Measurements from ENCODE around the gene C9orf72.

Gene C9orf72

DNA sequence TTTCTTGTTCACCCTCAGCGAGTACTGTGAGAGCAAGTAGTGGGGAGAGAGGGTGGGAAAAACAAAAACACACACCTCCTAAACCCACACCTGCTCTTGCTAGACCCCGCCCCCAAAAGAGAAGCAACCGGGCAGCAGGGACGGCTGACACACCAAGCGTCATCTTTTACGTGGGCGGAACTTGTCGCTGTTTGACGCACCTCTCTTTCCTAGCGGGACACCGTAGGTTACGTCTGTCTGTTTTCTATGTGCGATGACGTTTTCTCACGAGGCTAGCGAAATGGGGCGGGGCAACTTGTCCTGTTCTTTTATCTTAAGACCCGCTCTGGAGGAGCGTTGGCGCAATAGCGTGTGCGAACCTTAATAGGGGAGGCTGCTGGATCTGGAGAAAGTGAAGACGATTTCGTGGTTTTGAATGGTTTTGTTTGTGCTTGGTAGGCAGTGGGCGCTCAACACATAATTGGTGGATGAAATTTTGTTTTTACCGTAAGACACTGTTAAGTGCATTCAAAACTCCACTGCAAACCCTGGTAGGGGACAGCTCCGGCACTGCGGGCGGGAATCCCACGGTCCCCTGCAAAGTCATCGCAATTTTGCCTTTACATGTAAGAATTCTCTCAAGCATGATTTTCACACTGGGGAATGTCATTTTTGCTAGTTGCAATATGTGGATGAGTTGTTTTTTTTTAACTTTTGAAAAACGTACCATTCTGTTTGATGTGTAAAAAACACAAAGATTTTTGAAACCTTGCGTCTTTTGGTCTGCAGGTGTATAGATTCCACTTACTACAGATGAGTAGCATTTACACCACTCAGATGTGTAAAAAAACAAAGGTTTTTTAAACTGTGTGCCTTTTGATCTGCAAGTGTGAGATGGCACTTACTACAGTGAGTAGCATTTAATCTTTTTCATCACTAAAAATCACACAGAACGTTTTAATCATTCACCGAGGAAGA, 631 bp upstream of the C9orf72 start:
- peak; percentile 70 to 100 (median 95) for DNase-seq

DNA sequence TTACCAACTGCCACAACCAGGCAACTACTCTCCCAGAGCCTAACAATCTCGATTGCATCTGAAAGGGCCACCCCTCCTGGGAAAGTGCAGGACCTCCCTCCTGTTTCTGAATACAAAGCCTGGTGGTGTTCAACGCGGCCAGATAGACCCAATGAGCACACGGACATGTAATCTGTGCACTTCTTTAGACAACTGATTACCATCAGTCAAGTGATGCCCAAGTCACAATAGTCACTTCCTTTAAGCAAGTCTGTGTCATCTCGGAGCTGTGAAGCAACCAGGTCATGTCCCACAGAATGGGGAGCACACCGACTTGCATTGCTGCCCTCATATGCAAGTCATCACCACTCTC, 739 bp downstream of the C9orf72 start:
- DNase-seq = peak in 2 of 5 experiments; percentile 54 to 91

DNA sequence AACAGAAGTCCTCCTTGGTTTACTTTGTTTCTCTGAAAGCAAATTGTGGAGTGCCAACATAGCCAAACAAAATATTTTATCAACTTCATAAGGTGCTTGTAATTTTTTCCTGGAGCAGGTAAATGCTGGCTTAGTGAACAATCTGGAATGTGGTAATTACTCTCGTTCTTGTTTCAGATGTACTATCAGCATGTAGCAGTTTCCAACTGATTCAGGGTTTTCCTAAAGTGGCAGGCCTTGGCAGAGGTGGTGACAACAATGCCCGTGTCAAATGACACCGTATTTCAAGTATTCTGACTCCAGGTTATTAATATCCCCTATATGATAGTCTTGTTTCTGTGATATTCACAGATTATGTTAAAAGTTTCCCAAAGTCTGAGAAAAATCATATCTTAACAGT, 1.2 kb downstream of the C9orf72 start:
- DNase-seq = no peak

DNA sequence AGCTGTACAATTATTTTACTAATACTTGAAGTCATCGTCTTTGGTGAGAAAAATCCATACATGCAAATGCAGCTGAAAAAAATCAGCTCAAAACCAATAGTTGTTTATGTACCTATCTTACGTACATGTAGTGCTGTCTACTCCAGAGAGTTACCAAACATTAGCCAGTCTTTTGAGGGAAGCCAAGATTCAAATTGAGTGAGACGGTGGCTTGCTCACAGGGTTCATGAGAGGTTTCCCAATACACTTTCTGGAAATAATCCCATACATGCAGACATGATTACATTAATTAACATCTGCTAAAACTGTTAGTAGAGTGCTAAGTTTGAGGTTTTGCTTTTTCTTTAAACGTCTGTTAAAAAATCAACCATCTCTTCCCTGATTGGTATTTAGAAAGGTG, 2.3 kb downstream of the C9orf72 start:
- DNase-seq = no peak

DNA sequence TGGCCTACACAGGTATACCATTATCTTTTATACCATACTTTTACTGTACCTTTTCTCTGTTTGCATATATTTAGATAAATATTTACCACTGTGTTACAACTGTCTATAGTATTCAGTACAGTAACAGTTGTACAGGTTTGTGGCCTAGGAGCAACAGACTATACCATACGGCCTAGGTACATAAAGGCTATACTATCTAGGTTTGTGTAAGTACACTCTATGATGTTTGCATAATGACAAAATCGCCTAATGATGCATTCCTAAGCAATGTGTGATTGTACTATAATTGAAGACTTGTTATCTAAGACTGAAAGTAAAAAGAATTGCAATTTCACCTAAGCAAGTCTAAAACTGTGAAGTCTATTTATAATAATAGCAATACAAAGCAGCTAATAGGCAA, 3.9 kb downstream of the C9orf72 start:
- DNase-seq = no peak

DNA sequence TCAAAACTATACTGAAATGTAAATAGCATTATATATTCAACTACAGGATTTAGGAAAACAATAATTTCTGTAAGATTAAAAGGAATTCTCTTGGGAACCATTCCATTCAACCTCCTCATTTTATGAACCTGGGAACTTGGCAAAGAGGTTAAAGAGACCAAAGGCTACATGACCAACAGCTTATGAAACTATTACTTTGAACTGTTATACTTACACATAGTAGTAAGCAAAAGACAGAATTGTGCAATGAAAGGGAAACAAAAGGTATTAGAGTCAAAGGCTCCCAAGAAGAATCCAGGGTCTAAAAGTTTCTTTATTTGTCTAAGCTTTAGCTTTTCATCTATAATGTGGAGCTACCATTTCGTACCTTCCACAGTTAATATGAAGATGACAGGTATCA, 7.2 kb downstream of the C9orf72 start:
- DNase-seq = no peak

DNA sequence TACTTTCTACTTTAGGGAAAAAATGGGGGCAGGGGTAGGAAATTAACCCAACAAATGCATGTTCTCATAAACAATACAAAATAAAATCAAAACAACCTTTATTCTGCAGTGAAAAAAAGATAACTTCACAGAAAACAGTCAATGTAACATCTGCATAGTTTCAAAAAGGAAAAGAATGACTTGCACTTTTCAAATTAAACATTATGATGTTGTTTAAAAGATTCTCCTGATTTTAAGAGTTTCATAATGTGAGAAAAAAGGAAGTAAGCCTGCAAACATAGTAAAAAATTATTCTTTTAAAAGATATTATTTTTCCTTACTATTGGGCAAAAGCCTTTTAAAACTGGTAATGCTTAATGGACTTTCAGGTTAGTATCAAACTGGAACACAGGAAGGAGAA, 7.6 kb downstream of the C9orf72 start:
- DNase-seq = no peak

DNA sequence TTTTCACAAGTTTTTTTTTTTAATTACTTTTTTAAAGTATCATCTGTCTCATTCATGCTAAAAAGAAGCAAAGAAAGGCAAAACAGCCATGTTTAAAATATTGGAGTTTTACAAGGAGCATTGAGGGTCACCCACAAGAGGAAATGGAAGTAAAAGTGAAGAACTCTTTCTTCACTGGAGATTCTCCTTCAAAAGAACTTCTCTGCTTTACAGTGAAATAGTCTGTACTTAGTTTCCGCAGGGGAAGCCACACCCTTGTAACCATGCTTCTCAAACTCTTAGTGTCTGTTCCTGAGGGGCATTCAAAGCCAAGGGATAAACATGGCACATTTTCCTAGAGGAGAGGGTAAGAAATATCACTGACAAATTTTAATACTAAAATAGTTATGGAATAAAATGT, 8.6 kb downstream of the C9orf72 start:
- DNase-seq = no peak

DNA sequence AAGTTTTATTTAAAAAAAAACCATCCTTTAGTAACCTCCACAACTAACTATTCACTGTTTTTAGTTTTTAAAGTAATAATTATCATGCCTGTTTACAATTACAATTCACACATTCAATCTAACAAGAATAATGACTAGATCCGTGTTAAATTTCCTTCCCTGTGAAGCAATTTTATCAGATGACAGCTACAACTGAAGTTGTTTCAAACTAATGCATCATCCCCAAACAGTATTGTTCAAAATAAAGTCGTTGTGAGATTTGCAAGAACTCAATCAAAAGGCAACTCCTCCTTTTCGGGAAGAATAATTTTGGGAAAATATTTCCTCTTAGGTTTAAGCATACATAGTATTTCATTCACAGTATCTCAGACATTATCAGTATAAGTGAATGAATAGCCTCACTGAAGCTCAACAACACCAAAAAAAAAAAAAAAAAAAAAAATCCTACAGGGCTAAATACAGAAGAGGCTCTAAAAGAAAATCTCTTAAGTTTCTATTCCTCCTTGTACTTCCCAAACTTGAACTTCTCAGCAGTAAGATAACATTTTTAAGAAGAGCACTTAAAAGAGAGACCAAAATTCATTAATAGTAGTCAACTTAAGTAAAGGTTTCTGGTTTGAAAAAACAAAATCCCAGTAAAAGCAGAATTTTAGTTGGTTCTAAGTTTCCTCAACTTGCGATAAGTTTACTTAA, 9.4 kb downstream of the C9orf72 start:
- DNase-seq = no peak

DNA sequence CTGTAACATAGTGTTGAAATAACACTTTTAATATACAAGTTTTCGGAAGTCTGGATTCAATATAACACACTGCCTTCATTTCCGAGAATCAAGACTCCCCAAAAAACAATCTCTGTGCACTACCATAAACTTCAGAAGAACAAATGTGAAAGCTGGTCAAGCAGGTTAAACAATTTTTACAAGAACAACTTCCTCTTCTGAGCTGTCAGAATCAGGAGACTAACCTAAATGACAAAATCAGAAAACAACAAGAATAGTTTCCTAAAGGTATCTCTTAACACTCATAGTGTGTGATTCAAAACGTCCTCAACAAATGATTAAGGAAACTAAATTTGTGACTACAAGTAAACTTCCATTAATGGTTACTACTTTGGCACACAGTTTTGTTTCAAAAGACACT, 11.6 kb downstream of the C9orf72 start:
- DNase-seq = no peak

DNA sequence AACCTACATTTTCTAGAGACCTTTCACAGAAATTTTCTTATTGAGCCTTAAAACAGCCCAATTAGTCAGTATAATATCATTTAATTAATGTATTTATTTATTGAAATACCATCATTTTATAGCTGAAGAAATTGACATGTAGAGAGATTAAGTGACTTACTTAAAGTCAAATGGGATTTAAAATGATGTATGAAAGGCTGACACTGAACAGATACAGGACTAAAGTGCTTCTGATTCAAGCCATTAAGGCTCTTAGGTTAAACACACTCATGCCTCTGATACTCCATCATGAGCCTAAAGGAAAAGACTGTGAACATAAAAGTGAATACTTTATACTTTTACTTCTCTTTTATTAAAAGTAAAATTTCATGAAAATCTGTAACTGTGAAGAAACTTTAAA, 12.8 kb downstream of the C9orf72 start:
- DNase-seq = no peak

DNA sequence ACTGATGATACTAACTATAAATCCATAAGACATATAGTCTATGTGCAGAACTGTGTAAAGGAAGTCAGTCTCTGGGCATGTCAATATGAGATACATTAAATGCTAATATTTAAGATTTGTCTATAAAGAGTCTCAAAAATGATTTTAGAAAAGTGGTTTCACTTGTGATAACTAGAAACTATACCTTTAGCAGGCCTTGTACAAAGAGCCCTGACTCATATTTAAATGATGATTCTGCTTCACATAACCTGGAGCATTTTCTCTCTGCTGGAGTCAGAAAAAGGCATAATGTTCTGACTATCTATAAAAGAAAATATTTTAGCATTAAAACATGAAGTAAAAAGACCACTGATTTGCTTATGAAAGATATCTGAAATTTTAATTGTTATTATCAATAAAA, 15.0 kb downstream of the C9orf72 start:
- no peak for DNase-seq

DNA sequence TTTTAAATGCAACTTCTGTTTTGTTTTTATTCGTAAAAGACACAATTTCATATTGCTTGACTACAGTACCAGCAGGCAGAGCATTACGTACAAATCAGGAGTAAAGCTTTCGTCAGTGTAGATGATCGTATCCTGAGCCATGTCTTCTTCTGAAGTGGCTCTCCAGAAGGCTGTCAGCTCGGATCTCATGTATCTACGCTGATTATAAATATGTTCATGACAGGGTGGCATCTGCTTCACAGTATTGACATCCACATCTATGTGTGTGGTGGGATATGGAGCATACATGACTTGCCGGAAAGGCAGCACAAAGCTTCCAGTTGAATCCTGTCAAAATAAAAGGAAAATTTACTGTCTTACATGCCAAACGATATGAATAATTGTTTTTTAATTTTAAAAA, 16.8 kb downstream of the C9orf72 start:
- no peak for DNase-seq

DNA sequence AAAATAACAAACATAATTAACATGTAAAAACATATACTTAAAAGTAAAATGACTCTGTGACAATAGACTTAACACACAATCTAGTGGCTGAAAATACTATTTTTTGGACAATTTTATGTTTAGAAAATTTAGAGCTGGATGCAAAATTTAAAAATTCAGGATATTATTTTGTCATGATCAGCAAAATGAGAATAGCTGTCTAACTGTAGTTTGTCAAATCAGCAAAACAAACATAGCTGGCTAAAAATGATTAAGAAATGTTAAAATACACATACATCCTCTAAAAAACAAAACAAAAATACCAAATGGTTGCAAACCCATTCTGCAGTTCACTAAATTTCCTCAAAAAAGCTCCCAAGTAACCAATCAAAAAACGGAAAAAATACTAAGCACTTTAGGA, 18.6 kb downstream of the C9orf72 start:
- no peak for DNase-seq

DNA sequence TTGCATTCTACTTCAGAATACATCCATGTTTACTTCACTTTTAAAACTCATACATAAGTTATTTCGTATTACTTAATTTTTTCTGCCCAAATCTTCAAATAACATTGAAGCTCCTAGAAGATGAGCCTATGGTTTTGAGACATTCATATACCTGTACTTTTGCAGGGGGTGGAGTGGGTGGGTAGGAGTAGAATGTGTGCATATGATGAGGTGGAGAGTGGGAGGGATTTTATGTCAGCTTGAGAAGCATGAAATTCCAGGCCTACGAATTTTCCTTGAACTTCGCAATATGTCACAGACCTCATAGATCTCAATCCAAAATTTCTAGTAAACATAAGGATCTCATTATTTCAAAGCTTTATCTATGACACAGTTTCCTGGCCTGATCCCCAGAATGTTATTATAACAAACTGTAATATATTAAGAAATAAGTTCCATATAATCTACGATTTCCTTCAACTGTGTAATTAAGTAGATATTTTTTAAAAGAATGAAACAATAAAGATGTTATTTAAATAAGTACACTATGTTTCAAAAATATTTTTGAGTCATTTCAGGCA, 24.0 kb downstream of the C9orf72 start:
- DNase-seq = no peak

DNA sequence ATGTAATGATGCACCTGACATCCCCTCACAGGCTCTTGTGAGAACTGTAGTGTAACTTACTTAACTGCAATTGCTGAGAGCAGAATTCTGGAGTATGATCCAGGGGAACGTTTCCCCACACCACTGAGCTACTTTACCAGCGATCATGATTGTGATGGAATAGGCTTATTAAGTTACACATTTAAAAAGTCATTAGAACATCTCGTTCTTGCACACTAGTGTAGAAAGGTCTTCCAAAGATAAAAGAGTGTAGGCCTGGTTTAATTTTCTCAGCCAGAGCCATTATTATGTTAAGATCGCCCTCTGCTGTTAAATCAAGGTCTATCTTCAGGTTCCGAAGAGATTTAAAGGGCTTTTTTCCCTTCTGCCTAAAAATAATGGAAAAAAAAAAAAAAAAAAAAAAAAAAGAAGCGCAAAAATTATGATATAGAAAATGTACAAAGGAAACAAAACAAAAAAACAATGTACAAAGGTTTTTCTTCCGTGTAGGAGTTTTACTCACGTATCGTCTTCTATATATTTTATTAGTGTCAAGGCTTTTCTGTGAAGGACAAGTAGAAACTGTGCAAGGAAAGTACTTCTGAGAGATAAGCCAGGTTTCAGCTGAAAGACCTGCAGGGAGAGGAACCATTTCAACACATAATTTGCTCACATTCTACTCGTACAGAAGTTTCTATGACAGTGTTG, 25.1 kb downstream of the C9orf72 start:
- peak in 1 of 5 experiments; percentile 14 for DNase-seq

DNA sequence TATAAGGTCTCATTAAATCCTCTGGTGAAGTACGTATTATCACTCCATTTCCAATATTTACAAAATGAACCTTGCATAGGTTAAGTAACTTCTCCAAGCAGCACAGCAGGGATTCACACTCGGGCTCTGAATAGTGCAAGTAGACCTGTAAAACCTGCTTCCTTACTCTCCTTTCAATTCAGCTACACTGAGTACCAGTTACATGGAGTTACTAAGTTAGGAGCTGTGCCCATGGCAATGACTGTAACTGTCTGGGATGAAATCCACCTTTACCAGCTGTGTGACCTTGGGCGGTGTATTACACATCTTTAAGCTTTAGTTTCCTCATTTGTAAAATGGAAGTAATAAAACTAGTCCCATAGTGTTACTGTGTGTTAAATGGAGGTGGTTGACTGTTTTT, 27.8 kb downstream of the C9orf72 start:
- no peak for DNase-seq

DNA sequence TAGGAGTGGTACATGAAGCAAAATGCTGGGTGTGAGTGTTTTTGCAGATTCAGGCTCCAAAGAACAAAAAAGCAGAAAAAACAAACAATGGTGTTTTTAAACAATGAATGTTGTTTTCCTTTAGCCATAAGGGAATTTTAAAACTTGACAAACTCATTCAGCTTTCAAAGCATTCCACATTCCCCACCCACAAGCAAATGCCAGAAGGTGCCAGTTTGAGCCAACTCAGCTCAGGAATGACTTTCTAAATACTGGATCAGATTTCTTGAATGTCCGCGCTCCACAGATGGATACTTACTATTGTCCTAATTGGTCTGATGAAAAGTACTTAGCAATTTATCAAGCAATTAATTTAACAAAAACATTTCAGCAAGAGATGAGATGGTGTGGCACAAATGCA, 30.8 kb downstream of the C9orf72 start:
- DNase-seq = no peak

DNA sequence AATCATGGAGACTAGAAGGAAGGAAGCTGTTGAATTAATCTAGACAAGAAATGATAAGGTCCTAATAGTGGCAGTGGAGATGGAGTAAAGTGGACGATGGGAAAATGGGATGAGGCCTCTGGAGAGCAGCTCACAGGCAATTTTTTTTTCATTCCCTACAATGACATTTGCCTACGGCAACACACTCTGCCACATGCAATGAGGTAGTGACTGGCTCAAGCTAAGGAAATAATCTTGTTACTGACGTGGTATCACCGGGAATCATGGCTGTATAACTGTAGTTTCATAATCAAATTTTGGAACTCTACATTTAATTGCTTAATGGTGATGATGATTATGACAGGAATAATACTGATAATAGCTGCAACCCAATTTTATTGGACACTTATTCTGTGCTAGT, 31.5 kb downstream of the C9orf72 start:
- no peak for DNase-seq

DNA sequence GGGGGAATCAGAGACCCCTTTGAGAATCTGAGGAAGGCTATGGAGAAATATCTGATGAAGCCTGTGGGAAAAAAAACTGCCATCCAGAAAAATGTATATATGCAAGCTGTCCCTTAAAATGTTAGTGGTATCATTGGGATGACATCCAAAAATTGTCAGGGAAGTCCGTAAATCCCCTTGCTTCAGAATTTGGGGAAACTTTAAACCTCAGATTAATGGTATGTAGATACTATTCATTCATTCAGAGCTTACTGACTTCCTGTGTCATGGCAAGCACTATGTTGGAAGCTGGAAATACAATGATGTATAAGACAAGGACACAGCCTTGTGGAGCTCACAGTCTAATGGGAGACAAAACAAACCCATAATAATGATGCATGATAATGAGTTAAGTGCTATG, 32.8 kb downstream of the C9orf72 start:
- DNase-seq = no peak

DNA sequence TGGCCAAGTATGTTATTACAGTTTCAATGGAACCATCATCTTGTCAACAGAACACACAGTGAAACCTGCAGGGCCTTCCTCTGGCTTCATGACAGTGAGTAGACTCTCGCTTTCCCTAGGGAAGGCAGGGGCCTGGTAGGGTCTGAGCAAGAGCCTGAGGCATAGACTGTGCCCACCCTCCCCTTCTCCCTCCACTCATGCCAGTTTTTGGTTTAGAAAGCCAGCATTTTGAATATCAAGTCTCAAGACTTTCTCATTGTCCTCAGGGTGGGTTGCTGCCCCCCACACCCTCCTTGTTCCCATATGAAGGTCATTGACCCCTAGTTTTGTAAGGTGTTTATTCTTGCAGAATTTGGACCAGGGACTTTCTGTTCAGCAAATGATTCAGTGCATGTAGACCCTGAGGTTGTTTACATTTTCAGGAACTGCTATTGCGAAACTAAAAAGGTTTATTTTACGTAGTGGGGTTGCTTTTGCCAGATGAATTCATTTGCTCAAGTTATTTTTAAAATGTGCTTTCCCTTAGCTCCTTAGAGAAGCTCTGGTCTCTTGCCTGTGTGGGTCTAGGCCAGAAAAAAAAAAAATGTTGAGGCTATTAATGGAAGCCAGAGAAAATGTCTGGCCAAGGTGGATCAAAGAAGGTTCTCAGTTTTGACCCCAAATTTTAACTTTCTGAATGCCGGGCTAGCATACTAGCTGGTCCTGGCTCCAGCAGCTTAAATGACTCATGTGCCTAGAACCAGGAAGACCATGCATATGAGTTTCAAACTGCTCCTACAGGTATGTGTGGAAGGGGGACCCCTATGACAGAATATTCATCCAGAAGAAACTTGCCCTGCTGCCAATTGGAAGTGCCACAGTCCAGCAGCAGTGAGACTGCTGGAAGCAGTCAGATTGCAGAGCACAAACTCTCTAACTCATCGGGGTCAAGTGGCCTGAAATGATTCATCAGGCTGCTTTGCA, 33.5 kb downstream of the C9orf72 start:
- DNase-seq = no peak

DNA sequence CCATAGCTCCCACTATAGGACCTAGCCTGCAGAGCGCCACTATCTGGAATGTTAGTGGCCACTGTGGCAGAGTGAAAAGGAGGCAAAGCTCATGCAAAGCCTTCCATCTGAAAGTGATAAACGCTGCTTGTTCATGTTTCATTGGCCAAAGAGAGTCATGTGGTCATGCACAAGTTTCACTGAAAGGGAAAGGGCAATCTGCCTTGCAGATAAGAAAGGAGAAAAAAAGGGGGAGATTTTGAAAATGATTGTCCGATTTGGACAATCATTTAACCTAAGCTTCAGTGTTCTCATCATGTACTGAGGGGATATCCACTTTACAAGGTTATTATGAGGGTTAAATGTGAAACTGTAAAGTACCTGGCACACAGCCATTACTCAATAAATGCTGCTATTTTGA, 34.6 kb downstream of the C9orf72 start:
- no peak for DNase-seq

Data from T-helper 2 cell (primary cell).